Glomerular visceral epithelial cell (primary cell): Measurements from ENCODE around the gene TPD52L2.
"Not testable (repeated sequence)": the region's sequence is repeated elsewhere in the genome, so short reads cannot be mapped to it uniquely, and the experiment has no call there.

Source experiments
- DNase-seq: peaks from one replicate; pipeline ENCODE4 v3.0.0-alpha.2; 2016; ENCODE audit errors: extremely low spot score

TPD52L2 gene

GRCh38 chr20:63835021-63835858 is 29.8 kb upstream of the TPD52L2 start:
- peak; percentile 99 for DNase-seq

DNA sequence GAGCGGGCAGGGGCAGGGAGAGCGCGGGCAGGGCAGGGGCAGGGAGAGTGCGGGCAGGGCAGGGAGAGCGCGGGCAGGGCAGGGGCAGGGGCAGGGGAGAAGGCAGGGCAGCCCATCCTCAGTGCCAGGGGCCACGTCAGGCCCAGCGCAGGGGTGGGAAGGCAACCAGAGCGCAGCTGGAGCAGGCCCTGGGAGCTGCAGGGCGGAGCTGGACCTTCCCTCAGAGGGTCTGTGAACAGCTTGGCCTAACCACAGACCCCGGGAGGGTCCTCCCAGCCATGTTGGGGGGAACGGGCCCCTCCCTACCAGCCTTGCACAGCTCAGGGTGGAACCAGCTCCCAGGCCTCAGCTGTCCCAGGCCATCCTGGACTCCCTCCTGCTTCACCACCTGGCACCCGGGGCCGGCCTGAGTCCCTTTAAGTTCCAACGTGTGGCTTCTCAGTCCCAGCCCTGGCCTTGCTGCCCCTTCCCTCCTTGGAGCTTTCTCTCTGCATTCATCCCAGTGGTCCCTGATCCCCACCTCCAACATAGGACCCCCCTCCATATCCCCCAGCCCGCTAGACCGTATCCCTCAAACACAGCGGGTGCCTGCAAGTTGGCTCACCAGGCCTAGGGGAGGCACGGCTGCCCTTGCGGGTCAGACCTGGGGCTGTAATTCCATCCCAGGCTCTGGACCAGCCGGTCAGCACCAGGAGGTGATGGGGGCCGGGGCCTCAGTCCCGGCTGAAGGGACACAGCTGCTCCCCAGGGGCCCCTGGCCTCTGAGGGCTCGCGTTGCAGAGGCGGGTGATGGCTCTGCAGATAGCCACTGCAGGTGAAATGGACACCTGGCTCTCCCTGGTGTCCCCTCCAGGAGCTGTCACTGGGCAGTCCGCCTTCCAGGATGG is 28.4 kb upstream of the TPD52L2 start:
- DNase-seq = no peak

- DNase-seq = no peak
Observed at GRCh38 chr20:63837479-63837878, 27.6 kb upstream of the TPD52L2 start.

GRCh38 chr20:63839620-63840019 is 25.4 kb upstream of the TPD52L2 start:
- DNase-seq = no peak

- peak; percentile 83 for DNase-seq
Observed at GRCh38 chr20:63840405-63840828, 24.7 kb upstream of the TPD52L2 start.

- DNase-seq = no peak
Observed at GRCh38 chr20:63842258-63842657, 22.8 kb upstream of the TPD52L2 start.

DNA sequence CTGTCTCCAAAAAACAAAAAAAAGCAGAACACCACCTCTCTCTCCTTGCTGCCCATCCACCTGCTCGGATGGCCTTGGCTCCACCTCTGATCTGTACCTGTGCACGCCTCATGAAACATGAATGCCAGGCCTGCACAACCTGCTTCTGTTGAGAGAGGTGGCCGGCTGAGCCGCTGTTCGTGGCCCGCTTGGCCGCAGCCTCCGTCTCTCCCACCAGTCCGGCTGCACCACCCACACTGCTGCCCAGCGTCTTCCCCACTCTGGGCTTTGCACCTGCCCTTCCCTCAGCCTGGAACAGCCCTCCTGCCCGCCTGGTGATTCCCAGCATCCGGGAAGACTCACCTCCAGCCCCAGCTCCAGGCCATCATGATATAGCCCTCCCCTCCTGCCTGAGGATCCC is 21.8 kb upstream of the TPD52L2 start:
- no peak for DNase-seq

- no peak for DNase-seq
Observed at GRCh38 chr20:63843778-63844177, 21.3 kb upstream of the TPD52L2 start.

DNA sequence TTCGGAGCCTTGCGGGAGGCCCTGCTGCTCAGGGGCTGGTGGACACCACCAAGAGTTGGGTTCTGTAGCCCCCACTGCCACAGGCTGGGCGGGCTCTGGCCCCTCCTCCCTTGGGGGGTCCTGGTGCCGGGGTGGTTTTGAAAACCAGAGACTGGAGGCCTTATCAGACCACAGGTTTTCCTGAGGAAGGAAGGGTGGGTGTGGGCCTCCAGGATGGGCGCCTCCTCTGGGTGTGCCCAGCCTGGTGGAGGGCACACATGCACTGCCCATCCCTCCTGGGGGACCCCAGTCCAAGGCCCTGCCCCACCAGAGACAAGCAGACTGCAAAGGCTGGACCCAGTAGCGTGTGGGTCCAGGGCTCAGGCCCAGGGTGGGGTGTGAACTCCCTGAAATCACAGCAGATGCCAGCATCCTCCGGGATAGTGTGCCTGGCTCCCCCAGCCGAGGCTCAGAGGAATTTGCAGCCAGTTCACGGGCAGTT is 20.5 kb upstream of the TPD52L2 start:
- no peak for DNase-seq

GRCh38 chr20:63846128-63846771 is 18.8 kb upstream of the TPD52L2 start:
- DNase-seq = no peak

DNA sequence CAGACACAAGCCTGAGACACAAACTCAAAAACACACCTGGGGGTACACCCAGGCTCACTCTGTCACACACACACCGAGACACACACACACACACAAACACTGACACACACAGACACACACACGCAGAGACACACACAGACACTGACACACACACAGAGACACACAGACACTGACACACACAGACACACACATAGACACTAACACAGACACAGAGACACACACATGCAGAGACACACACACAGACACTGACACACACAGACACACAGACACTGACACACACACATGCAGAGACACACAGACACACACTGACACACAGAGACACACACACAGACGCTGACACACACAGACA is 18.2 kb upstream of the TPD52L2 start:
- no peak for DNase-seq

DNA sequence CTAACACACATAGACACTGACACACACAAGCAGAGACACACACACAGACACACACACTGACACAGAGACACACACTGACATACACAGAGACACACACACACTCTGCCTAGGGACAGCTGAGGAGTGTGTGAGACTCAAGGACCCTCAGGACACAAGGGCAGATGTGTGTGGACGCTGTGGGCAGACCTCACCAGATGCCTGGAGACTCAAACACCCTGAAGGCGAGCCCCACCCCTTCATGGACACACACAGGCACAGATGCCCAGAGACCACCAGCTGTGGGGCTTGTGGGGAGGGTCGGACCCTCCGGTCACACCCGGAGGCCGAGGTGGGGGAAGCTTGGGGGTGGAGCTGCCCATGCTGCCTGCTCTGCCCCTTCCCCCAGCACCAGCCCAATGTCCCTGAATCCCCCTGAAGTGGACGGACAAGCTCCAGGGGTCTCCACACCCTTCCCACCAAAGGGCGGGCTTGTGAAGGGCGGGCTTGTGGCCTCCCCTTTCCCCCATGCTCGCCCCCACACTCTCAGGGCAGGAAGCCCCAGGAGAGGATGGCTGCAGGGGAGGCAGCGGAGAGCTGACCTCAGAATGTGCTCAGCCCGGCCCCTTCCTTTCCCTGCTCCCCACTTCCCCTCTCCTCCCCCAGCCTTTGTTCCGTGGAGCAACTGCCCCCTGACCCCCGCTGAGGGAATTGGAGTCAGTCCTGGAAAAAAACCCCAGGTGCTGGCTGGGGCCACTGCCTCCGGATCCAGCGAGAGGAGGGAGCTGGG is 17.6 kb upstream of the TPD52L2 start:
- DNase-seq = no peak

GRCh38 chr20:63848003-63848911 is 16.8 kb upstream of the TPD52L2 start:
- DNase-seq = no peak

GRCh38 chr20:63850689-63851547 is 14.2 kb upstream of the TPD52L2 start:
- DNase-seq = no peak

GRCh38 chr20:63851548-63851943 is 13.5 kb upstream of the TPD52L2 start:
- not testable (repeated sequence) for DNase-seq

DNA sequence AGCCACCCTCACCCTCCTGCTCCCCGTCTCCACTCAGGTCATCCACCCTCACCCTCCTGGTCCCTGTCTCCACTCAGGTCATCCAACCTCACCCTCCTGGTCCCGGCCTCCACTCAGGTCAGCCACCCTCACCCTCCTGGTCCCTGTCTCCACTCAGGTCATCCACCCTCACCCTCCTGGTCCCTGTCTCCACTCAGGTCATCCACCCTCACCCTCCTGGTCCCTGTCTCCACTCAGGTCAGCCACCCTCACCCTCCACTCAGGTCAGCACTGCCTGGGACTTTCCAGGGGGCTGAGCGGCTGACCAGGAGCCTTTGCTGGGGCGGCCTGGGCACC is 11.4 kb upstream of the TPD52L2 start:
- DNase-seq = not testable (repeated sequence)

DNA sequence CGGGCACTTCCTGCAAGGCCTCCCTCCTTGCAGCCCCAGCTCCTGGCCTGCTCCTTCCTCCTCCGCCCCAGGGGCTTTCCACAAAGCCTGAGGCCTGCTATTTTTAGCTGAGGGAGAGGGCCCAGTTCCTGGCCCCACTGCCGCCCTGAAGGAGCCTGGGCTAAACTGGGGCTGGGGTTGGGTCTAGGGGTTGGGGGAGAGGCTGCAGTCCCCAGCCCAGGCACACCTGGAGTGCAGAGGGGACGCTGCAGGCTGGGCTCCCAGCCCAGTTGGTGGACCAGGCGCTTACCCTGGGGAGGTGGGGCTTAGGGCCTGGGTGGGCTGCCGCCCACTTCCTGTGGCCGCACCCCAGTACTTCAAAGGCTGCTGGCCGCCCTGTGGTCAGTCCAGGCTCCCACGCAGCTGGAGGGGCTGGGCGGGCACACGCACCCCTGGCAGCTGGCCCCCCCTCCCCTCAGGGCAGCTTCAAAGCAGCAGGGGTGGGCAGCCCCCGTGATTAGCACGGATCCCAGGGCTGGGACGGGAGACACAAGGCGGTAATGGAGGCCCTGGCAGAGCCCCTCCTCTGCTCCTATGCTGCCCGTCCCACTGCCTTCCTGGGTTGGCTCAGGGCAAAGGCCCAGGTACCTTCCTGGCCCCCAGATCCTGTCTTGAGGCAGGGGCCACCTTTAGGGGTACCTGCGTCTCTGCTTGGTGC is 10.9 kb upstream of the TPD52L2 start:
- DNase-seq = no peak

- DNase-seq = no peak
Observed at GRCh38 chr20:63854766-63855362, 10.2 kb upstream of the TPD52L2 start.
